Kidney epithelial cell (primary cell): ENCODE results near the gene ORC6. TPM values are rescaled to one million over a fixed set of nuclear protein-coding genes. Genes with fewer than 3 reads are reported as not detected.

Experiments used
- DNase-seq: peaks from one replicate; pipeline ENCODE4 v3.0.0-alpha.2; 2010; ENCODE audit warnings: low read depth
- H3K27me3 ChIP-seq: 2 replicates; pipeline ENCODE4 v1.6.0; 2011; ENCODE audit warnings: low read length; ENCODE audit not compliant: control insufficient read depth, insufficient read depth
- H3K36me3 ChIP-seq: 2 replicates; pipeline ENCODE4 v1.5.1; 2011; ENCODE audit warnings: low read length; ENCODE audit not compliant: control insufficient read depth, insufficient read depth
- H3K4me3 ChIP-seq: 2 replicates; pipeline ENCODE4 v1.5.1; 2011; ENCODE audit warnings: low read depth, mild to moderate bottlenecking, control low read depth, low read length
- CTCF ChIP-seq: IDR thresholded peaks from 2 replicates; pipeline ENCODE4 v1.5.1; 2011; ENCODE audit warnings: mild to moderate bottlenecking, moderate library complexity, low read length, control low read depth, inconsistent platforms; ENCODE audit not compliant: insufficient read depth, poor library complexity, severe bottlenecking
- total RNA-seq: library from RNA; depleted of rRNA; stranded (reverse); fragments of >200 nt; gene quantifications from 2 replicates; pipeline ENCODE4 v1.2.3, GENCODE V29; 2015

ORC6 gene
- total RNA-seq, 1 donor from 2014 or later = 7.5 TPM

DNA sequence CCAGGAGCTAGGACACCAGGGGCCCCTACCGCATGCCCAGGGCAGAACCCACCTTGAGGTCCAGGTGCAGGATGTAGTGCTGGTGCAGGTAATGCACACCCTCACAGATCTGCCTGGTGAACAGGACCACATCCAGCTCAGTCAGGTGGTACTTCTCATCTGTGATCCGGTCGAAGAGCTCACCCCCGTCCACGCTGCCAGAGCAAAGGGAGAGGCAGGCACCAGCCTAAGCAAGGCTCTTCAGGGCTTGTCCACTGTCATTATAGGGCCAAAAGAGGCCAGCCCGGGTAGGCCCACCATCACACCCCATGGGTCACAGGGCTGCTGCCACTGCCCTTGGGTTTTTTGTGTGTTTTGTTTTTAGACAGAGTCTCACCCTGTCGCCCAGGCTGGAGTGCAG lies 37.7 kb downstream of the ORC6 start:
- H3K36me3 ChIP-seq = no peaks in the 10 kb centered on the region
- no peak overlapping the region for H3K4me3 ChIP-seq
- no peak for DNase-seq
- no peak for TF ChIP-seq CTCF
- peaks cover 3% of the 10 kb centered on the region for H3K27me3 ChIP-seq

DNA sequence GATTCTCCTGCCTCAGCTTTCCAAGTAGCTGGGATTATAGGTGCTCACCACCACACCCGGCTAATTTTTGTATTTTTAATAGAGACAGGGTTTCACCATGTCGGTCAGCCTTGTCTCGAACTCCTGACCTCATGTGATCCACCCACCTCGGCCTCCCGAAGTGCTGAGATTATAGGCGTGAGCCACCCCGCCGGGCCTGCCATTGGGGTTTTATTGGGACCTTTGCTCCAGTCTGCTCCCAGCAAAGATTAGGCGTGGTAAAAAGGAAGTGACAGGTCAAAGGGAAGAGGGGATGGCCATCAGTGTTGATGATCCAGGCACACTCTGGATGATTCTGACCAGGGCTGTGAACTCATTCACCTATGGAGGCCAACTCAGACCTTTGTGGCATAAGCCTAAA lies 38.2 kb downstream of the ORC6 start:
- TF ChIP-seq CTCF = no peak
- H3K4me3 ChIP-seq = no peak overlapping the region
- peaks cover 3% of the 10 kb centered on the region for H3K27me3 ChIP-seq
- DNase-seq = no peak
- H3K36me3 ChIP-seq = no peaks in the 10 kb centered on the region

DNA sequence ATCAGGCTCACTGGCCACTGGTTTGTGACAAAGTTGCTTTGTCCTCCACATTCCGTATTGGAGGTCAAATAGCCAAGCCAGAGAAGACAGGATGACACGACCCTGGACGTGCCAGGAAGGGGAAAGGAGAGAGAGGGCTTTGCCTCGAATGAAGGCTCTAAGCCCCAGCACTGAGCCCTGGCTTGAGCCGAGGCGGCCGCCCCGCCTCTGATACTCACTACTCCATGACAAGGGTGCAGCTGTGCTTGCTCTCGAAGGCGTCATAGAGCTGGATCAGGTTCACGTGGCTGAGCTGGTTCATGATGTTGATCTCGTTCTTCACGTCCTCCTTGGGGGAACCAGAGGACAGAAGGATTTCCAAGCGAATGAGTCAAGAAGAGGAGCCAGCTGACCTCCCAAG lies 39.3 kb downstream of the ORC6 start:
- DNase-seq = no peak
- no peaks in the 10 kb centered on the region for H3K36me3 ChIP-seq
- TF ChIP-seq CTCF = no peak
- H3K27me3 ChIP-seq = peaks cover 3% of the 10 kb centered on the region
- H3K4me3 ChIP-seq = no peak overlapping the region

- H3K27me3 ChIP-seq = peaks cover 3% of the 10 kb centered on the region
- no peak overlapping the region for H3K4me3 ChIP-seq
- no peak for DNase-seq
- no peaks in the 10 kb centered on the region for H3K36me3 ChIP-seq
- no peak for TF ChIP-seq CTCF
Measured at GRCh38 chr16:46729326-46729995, 40.0 kb downstream of the ORC6 start.

DNA sequence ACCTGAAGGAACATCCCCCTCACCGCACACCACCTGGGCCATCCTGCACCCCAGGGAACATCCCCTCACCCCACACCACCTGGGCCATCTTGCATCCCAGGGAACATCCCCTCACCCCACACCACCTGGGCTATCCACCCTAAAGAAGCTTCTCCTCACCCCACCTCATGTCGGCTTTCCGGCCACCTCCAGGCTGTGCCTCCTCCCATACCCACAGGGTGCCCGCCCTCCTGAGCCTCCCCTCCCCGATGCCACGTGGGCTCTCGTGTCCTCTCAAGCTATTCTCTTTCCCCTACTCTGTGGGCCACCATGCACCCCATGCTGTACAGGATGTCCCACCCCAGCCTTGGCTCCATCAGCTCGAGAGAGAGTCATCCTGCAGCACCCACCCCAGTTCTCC lies 40.7 kb downstream of the ORC6 start:
- Histone ChIP-seq H3K36me3 (no peaks in the 10 kb centered on the region), H3K4me3 (no peak overlapping the region), H3K27me3 (peaks cover 3% of the 10 kb centered on the region)
- no peak for TF ChIP-seq CTCF
- DNase-seq = no peak
